ENCODE results near the gene FRMD4A.
"Not testable (repeated sequence)": the region's sequence is repeated elsewhere in the genome, so short reads cannot be mapped to it uniquely, and the experiment has no call there.

The FRMD4A gene

DNA sequence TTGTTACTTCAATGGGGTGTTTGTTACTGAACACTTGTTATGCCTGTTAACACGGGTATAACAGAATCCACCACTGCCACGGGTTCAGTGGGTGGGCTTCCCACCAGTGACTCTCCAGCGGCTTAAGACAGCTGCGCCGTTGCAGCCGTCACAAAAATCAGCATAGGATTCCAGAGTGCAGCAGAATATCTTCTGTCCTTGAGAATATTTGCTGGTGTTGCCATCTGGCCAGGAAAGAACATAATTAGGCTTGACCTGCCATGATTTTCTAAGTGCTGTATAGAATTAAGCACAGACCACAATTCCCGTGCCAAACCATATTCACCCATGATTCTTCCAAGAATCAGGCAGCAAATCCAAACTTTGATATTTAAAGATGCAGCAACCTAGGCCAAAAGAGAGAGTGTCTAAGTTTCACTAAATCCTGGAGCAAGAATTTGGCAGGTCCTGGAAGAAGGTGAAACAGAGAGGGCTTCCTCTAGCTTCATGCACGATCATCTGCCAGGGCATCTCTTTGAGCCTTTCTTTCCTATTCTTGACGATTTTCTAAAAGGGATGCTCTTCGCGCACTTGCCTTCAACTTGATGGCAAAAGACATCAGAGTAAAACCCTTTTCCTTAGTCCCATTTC lies 95.0 kb downstream of the FRMD4A start:
- ATAC-seq: no peak

DNA sequence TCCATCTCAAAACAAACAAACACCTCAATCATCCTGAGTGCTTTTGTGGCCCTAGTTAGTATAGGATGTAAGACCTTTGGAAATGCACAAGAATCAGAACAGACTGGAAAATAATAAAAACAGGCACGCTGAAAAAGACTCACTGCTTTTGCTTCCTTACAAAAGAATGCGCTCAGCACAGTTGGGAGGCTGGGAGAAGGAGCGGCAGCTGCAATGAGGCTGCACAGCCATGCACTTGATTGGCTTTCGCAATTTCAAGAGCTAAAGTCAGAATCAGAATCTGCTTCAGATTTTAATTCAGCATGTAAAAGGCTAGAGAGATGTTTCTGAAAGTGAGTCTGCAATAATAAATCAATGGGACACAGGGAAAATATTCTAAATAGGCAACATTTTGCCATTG lies 97.2 kb downstream of the FRMD4A start:
- ATAC-seq: no peak

DNA sequence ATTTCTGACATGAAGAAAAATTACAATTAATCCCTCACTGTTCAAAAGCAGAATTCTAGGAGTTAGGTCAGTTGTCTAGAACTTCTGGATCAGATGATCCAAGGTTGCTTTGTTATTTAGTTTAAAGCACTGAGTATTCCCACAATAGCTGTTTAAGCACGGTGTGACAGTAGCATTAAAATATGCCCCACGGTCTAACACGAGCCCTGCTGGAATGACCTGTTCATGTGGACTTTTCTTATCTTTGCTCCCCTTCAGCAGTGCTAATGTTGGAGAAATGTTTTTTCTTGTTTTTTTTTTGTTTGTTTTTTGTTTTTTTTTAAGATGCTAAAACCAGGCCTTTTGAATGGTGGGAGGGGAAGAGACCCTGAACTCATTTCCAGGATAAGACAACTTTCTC lies 101.9 kb downstream of the FRMD4A start:
- not testable (repeated sequence) for ATAC-seq

DNA sequence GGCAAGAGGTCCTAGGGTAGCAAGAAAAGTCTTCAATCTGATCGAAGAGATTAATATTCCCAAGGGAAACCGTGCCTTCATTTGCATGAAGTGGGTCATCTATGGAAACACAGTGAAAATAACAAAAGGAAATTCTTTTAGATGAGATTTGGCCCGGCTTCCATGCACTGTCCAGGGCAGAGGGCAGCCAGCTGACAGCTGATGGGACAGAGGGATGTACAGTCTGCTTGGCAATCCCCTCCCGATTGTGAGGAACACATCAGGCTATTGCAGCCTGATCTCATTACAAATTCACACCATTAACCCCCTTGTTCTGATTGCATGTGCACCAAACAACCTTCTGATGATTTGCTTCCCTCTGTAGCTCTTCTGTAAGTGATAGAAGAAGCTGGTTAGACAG lies 105.3 kb downstream of the FRMD4A start:
- ATAC-seq: no peak

DNA sequence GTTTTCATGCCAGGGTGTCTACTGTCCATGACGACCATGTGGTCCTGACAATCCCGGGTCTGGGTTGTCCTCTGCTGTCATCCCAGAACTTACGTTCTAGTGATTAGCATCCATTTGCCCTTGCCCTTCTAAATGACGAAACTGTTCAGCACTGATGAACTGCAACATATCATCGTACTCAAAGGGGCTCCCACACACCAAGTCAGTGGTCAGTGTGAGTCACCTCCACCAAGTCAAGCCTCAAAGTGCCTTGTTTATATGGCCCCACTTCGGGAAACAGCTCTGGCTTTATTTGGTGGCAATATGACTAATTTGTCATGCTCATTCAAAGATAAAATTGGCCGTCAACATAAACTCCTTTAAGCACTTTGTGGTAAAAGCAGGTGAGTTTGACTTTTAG lies 110.7 kb downstream of the FRMD4A start:
- no peak for ATAC-seq

DNA sequence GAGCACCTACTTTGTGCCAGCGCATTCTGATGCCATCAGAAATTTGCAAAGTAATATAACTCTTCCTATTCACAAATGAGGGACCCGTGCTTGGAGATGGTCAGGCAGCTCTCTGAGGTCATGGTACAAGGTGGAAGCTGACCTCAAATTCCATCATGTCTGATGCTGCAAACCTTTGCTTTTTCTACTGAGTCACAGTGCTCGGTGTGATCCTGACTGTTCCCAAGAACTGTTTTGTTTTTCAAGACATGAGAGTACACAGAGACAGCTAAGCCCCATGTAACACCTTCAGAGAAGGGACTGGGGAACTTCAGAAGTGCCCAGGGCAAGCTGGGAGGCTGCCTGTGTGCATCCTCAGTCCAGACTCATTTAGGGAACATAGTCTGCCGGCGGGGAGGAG lies 111.3 kb downstream of the FRMD4A start:
- no peak for ATAC-seq

DNA sequence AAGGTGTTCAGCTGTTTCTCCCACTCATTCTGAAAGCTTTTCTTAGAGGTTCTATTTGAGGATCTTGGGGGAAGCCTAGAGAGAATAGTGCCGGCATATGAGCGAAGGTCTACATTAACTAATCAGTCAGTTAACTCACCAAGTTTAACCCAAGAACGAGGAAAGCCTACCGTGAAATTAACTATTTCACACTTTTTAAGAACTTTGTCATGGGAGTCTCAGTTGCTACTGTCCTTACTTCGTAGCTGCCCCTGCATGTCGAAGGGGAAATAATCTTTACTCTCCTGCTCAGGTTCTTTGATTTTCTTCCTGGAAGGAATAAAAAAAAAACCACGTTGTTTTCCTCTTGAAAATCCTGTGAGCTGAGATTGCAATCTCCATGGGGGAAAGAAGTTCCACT lies 115.1 kb downstream of the FRMD4A start:
- ATAC-seq: no peak

DNA sequence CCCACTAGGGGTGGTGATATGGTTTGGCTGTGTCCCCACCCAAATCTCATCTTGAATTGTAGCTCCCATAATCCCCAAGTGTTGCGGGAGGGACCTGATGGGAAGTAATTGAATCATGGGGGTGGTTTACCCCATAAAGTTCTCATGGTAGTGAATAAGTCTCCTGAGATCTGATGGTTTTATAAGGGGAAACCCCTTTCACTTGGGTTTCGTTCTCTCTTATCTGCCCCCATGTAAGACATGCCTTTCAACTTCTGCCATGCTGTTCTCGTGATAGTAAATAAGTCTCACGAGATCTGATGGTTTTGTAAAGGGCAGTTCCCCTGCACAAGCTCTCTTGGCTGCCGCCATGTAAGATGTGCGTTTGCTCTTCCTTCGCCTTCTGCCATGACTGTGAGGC lies 117.0 kb downstream of the FRMD4A start:
- ATAC-seq: peak in 1 of 2 donors; percentile 51

DNA sequence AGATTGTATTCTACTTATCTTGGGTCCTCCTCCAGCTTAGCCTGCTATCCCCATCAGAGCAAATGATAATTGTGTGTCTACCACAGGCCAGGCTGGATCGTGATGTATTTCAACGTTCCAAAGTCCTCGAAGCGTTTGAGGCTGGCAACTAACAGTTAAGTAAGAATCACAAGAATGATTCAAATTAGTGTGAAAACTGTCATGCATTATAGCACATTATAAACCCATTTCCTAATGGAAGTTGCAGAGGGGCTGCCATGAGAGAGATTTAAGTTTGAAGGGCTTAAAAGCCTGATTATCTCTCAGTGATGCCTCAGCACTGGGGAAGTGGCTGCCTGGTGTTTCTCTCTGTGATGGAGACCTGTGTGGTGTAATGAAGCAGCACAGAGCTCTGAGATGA lies 119.1 kb downstream of the FRMD4A start:
- no peak for ATAC-seq

DNA sequence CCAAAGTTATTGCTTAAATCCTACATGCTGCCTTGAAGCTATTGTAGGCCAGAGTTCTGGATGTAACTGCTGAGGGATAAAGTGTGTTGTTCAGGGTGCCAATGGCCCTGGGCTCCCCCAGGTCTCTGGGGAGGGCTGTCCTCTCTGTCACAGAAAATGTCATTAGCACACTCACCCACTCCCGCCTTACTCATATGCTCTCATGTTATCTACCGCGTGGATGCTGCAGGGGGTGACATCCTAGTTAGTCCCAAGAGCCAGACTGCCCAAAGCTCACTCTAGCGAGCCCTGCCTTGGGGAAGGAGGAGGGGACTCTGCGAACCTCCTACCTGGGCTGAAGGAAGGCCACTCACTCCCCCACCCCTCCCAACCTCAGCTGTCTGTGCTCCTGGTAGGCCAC lies 122.5 kb downstream of the FRMD4A start:
- no peak for ATAC-seq

DNA sequence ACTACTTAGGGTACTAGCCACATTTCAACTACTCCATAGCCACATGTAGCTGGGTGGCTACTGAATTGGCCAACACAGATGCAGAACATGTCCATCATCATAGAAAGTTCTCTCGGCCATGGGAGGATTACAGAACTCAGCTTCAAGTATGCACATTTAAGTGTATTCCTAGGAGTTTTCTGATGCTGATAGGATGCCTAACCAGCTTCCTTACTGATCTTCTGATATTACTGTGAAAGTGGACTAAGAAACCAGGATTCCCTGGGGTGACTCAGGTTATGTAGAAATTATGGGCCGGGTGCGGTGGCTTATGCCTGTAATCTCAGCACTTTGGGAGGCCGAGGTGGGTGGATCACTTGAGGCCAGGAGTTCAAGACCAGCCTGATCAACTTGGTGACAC lies 125.5 kb downstream of the FRMD4A start:
- no peak for ATAC-seq

DNA sequence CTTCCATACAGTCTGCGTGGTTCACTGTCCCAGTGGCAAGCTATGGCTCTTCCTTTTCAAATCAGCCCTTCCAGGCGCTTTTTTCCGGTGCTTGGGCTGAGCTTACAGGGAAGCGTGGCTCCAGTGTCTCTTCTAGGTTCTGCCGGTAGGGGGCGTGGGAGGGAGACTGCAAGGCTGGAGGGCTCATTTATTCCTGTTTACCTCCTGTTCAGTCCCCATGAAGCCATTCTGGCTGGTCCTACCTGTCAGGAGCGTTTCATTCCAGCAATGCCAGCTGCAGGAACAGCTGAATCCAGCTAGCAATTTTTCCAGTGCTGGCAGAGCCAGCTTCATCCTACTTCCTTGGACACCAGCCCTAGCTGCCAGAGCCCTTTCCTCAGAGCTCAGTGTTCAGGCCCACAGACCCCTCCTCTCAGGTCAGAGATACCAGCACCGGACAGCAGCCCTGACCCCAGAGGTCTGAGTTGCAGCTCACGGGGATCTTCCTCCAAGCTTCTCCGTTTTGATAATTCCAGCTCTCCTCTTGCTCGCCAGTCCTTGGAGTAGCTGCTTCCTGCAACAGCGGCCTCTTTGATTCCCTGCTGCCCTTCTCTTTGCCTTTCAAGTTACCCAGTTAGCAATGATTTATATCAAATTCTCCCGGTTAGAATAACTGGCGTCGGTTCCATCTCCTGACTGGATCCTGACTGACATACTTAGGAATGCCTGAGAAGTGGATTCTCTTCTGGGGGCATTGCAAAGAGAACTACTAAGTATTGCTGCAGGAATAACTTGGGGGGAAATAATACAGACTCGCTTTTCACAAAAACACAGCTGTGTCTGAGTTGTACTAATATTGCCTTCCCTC lies 129.8 kb downstream of the FRMD4A start:
- ATAC-seq: no peak

DNA sequence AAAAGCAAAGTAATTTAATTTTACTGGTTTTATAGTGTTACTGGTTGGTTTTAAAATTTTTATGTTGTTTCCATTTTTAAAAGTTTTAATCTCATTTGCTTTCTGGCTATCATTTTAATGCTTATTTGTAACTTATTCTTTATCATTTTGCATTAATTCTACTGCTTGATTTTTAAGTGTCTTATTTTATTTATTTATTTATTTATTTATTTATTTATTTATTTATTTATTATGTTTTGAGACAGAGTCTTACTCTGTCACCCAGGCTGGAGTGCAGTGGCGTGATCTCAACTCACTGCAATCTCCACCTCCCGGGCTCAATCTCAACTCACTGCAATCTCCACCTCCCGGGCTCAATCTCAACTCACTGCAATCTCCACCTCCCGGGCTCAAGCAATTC lies 131.6 kb downstream of the FRMD4A start:
- ATAC-seq: not testable (repeated sequence)

DNA sequence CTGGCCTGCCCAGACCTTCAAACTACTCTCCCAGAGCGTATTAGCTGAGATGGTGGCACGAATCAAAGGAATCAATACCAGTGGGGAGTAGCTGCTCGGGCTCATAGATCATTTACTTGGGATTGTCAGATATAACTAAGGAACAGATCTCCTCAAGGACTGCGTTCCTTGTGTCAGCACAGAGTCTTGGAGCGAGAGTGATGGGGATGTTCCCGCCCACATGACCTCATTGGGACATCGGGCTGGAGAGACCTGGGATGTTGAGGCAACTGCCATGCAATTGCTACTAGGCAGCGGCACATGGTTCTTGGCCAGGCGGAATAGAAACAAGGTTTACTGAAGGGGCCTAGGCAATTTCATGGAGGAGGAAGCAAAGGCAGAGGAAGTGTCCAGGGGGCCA lies 132.6 kb downstream of the FRMD4A start:
- no peak for ATAC-seq

DNA sequence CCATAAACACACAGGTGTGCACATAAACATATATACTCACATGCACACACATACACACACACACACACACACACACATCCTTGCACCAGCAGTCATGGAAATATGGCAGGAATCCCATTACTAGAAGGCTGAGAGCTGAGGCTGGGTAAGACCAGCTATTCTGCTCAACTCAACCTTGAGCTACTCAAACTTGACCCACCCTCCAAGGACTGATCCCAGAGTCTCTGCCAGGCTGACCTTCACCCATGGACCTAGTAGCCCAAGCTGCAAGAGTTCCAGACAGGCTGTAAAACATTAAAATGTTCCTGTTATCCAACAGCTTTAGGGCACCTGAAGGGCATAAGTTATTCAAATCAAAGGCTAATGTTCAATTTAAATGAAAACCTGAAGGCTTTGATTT lies 134.6 kb downstream of the FRMD4A start:
- ATAC-seq: no peak

DNA sequence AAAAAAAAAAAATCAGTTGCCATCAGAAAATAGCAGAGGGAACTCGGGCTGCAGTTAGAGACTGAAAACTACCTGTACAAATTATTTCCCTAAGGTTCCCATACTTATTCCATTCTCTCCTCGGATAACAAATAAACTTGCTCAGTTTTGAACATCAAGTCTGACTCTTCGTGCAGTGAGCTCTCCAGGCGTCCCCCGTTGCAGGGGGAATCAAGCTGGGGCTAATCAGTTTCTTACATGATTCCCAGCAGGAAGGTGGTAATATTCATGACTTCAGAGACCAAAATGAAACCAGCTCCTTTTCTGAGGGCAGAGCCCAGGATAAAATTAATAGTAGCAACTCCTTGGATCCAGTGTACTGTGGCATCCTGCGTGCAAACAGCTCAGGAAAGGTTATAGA lies 135.3 kb downstream of the FRMD4A start:
- ATAC-seq: no peak

DNA sequence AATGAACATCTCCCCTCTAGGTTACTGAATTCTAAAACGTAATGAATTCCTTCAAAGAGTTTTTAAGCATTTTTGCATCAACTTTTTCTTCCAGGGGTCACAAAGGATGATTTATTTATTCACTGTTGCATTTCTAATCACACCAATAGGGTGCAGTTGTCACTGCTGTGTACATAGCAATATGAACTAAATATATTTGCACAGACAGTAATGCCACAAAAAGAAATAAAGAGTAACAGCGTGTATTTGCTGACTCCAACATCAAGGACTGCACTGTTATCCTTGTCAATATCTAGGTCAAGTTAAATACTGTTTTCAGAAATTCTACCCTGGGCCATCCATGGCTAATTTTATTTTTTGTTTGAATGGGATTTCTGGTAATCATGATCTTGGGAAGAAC lies 138.0 kb downstream of the FRMD4A start:
- ATAC-seq: no peak

DNA sequence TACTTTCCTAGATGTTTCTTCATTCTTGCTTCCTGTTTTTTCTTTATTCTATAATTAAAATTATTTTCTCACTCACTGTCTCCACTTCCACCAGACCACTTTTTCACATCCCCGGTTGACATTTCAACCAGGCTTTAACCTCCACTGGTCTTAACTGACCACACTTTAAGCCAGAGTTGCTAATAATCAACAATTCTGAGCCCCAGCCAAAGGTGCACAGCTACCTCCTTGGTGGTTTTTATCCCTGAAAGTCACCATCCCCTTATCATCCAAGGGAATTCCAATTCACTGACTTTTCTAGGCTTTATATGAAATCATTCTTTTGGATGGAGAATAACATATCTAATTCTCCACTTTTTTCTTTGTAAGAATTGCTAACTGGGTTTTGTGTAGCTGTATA lies 138.9 kb downstream of the FRMD4A start:
- no peak for ATAC-seq

DNA sequence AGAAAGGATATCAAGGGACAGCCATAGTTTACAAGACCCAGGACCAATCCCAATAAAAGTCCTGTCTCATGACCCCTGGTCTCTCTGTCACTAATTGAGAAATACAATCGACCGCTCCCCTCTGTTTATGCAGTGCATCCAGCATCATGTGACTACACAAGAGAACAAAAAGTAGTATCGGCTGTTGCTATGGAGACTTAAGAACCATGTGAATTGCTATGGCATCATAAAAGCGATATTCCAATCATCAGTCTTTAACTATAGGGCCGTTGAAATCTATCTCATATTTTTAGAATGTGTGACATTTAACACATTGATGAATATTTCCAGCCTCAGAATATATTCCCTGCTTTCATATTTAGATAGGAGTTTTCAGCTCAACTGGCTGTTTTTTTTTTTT lies 139.3 kb downstream of the FRMD4A start:
- ATAC-seq: no peak

DNA sequence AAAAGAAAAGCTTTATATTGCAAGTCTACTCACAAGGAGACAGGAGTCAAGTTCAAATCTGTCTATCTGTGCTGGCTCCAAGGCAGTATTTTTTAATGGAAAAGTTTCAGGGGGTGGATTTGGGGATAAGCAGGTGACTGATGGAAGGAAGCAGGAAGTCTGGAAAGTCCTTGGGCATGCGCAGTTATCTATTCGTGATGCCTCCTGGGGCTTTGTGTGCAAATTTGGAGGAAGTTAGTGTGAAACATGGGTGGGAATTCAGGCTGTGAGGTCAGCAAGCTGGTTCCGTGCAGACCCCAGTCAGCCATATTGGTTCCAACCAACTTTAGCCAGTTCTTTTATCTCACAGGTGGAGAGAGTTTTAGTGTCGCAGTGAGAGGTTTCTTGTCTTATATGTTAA lies 140.0 kb downstream of the FRMD4A start:
- ATAC-seq: no peak

DNA sequence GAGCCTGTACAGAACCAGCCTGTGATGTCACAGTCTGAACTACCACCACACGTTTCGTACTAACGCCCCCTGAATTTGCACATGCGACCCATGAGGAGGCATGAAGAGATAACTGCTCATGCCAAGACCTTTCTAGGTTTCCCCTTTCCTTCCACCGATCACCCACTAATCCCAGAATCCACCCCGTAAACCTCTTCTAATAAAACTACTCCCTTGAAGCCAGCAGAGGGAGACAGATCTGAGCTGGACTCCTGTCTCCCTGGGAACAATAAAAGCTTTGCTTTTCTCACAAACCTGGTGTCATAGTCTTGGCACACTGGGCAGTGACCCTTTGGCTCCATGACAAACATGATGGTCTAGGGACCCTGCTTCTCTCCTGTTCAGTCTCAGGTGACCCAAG lies 144.5 kb downstream of the FRMD4A start:
- no peak for ATAC-seq

DNA sequence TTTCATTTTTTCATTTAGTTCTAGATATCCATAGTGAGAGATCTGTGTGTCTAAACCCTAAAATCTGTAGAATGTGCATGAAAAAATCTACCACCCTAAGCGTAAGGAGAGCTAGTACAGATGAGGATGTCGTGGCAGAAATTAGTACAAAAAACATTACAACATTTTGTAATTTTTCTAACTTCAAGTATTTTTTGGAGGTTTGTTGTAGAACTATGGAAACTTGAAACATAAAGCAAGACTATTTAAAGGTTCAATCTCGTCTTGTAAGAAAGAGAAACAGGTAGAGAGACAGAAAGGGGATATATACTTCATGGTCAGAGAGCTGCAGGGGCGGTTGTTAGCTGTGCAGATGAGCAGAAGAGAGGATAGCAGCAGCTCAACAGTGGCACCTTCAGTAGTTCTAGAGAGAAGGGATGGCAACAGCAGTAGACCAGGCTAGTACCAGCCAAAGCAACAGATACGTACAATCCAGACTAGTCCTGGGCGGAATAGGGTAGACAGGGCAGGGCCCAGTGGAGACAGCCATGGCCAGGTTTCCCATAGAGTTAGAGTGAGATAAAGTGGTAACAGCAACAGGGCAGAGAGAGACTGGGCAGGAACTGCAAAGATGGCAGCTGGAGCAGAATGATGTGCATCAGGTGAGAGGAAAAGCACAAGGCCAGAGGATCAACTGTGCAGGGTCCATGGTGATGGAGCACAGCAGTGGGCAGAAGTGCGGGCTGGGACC lies 145.2 kb downstream of the FRMD4A start:
- peak; percentile 90 to 92 for ATAC-seq

DNA sequence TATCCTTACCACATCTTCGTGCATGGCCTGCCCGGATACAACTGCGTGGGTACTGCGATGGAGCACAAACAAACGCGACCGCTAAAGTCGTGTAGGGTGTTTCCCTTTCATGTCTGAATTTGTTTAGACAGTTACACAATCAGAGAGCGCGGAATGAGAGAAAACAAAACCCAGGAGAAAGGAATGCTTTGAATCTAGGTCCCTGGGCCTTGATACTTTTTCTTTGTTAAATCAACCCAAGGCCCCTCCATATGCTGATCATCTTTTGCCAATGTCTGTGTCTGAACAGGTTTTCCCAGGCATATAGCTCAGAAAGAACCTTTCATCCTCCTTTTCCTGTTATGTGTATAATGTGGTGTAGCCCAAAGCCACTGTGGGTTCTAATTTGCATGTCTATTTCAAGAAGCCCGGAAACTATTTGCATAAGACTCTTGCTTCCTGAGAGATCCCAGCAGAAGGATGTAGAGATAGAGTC lies 145.8 kb downstream of the FRMD4A start:
- ATAC-seq: peak; percentile 18 to 33

DNA sequence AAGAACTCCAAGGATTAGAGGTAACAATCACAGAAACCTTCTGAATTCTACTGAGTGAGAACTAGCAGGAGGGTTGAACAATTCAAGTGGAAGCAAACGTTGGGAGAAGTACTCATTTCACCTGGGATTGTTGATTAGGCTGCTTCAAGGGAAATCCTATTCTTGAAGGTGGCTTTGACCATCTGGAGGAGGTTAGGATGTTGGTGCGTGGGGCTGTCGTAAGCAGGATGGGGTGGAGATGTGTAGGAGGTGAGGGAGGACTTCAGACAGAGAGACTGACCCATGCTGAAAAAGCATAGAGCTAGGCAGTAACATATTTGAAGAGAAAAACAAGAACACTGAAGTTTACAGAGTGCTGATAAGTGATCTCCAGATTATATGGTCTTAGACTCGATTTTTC lies 147.9 kb downstream of the FRMD4A start:
- no peak for ATAC-seq
